Mesendoderm (in vitro differentiated cells): ENCODE results near the gene DHX29. TPM values are rescaled to one million over a fixed set of nuclear protein-coding genes. Genes with fewer than 3 reads are reported as not detected.

Experiments used
- DNase-seq: peaks from one replicate; pipeline ENCODE4 v3.0.0; 2013
- H2AK5ac ChIP-seq: 2 replicates; pipeline ENCODE4 v1.6.1; 2013; ENCODE audit warnings: low read length, inconsistent platforms
- H2BK120ac ChIP-seq: 2 replicates; pipeline ENCODE4 v1.6.1; 2013; ENCODE audit warnings: low read depth, mild to moderate bottlenecking, low read length, moderate library complexity, mixed read lengths
- H2BK15ac ChIP-seq: replicated peaks from 2 replicates; pipeline ENCODE4 v1.6.1; 2013; ENCODE audit warnings: low read depth, mild to moderate bottlenecking, moderate library complexity
- H2BK5ac ChIP-seq: 2 replicates; pipeline ENCODE4 v1.6.1; 2013; ENCODE audit warnings: low read length, inconsistent platforms
- H3K18ac ChIP-seq: 2 replicates; pipeline ENCODE4 v1.6.1; 2013; ENCODE audit warnings: mild to moderate bottlenecking, low read length, mixed read lengths
- H3K23ac ChIP-seq: one replicate; pipeline ENCODE4 v1.6.1; 2013; ENCODE audit warnings: low read length
- H3K27ac ChIP-seq: 2 replicates; pipeline ENCODE4 v1.5.1; 2013; ENCODE audit warnings: low read depth, mild to moderate bottlenecking, inconsistent platforms, low read length, moderate library complexity
- H3K27me3 ChIP-seq: 2 replicates; pipeline ENCODE4 v1.6.1; 2013; ENCODE audit warnings: low read length, control low read depth, mild to moderate bottlenecking, inconsistent platforms; ENCODE audit not compliant: insufficient read depth, poor library complexity
- H3K36me3 ChIP-seq: 2 replicates; pipeline ENCODE4 v1.6.1; 2013; ENCODE audit warnings: low read length, inconsistent platforms; ENCODE audit not compliant: control insufficient read depth, insufficient read depth
- H3K4ac ChIP-seq: one replicate; pipeline ENCODE4 v1.6.1; 2013; ENCODE audit warnings: low read depth, mild to moderate bottlenecking, low read length, moderate library complexity
- H3K4me1 ChIP-seq: 2 replicates; pipeline ENCODE4 v1.6.1; 2013; ENCODE audit warnings: low read depth, low read length, inconsistent platforms; ENCODE audit not compliant: control insufficient read depth
- H3K4me2 ChIP-seq: 2 replicates; pipeline ENCODE4 v1.6.1; 2013; ENCODE audit warnings: low read length
- H3K4me3 ChIP-seq: 2 replicates; pipeline ENCODE4 v1.5.1; 2013; ENCODE audit warnings: mild to moderate bottlenecking, low read length
- H3K56ac ChIP-seq: one replicate; pipeline ENCODE4 v1.6.1; 2013; ENCODE audit warnings: low read length
- H3K79me1 ChIP-seq: 2 replicates; pipeline ENCODE4 v1.6.1; 2013; ENCODE audit warnings: low read length, inconsistent platforms
- H3K79me2 ChIP-seq: 2 replicates; pipeline ENCODE4 v1.6.1; 2013; ENCODE audit warnings: mild to moderate bottlenecking, low read length; ENCODE audit not compliant: control insufficient read depth, insufficient read depth
- H3K9ac ChIP-seq: 2 replicates; pipeline ENCODE4 v1.6.1; 2013; ENCODE audit warnings: low read length, inconsistent platforms
- H4K5ac ChIP-seq: one replicate; pipeline ENCODE4 v1.6.1; 2013; ENCODE audit warnings: low read length
- H4K8ac ChIP-seq: one replicate; pipeline ENCODE4 v1.6.1; 2013; ENCODE audit warnings: low read depth, mild to moderate bottlenecking, control low read depth, low read length, moderate library complexity
- WGBS: extraction: QIAGEN DNeasy Blood & Tissue Kit; methylation state at CpG from one replicate; pipeline ENCODE4 v1.1.7; 2013; ENCODE audit warnings: low lambda C conversion rate, missing lambda C conversion rate; ENCODE audit not compliant: insufficient coverage; ENCODE audit errors: extremely low coverage; 5-methylcytosine and 5-hydroxymethylcytosine counted together
- polyA plus RNA-seq, 2 experiments: library from polyadenylated mRNA; stranded (reverse); fragments of 200-250 nt; gene quantifications; one replicate each; pipeline ENCODE4 v1.2.3, GENCODE V29; 2013

The DHX29 gene
- 29.2 TPM for polyA plus RNA-seq (2013, experiment 1 of 2)
- polyA plus RNA-seq (2013, experiment 2 of 2) = 29.4 TPM

- Histone ChIP-seq H4K5ac (no peak within 1 kb of the TSS), H4K8ac (no peak within 1 kb of the TSS), H3K4me1 (peaks cover 4% of the 10 kb centered on the region), H3K18ac (peak within 1 kb of the TSS; percentile 69), H3K27ac (peak within 1 kb of the TSS; percentile 81), H3K4me2 (peak within 1 kb of the TSS; percentile 71), H2BK15ac (no peak within 1 kb of the TSS), H3K79me1 (peaks cover 15% of the 10 kb centered on the region), H2AK5ac (no peak within 1 kb of the TSS), H2BK120ac (no peak within 1 kb of the TSS), H3K4me3 (peak within 1 kb of the TSS; percentile 92), H3K36me3 (no peaks in the 10 kb centered on the region), H3K79me2 (peaks cover 63% of the 10 kb centered on the region), H3K27me3 (no peaks in the 10 kb centered on the region), H3K9ac (peak within 1 kb of the TSS; percentile 85), H3K56ac (peak within 1 kb of the TSS; percentile 83), H3K23ac (no peak within 1 kb of the TSS), H2BK5ac (no peak within 1 kb of the TSS), H3K4ac (no peak within 1 kb of the TSS)
- peak; percentile 96 for DNase-seq
- no CpG with 5 or more reads among the region's 62 CpGs for WGBS
Observed at GRCh38 chr5:55307383-55308253, at the start of gene DHX29, which contains the start of gene MTREX. DHX29 (minus strand) TSS chr5:55307694; CDS start chr5:55307573, 121 bp downstream. MTREX (plus strand) TSS chr5:55307989; CDS start chr5:55308014, 25 bp downstream.

- no peak overlapping the region for H2BK15ac ChIP-seq
- H3K79me1 ChIP-seq = peaks cover 3% of the 10 kb centered on the region
- no peak overlapping the region for H3K23ac ChIP-seq
- H3K27me3 ChIP-seq = no peaks in the 10 kb centered on the region
- WGBS = no CpG with 5 or more reads among the region's 4 CpGs
- no peaks in the 10 kb centered on the region for H3K4me1 ChIP-seq
- no peak overlapping the region for H3K4me3 ChIP-seq
- H4K8ac ChIP-seq = no peak overlapping the region
- H3K18ac ChIP-seq = no peak overlapping the region
- peaks cover 3% of the 10 kb centered on the region for H3K36me3 ChIP-seq
- no peak overlapping the region for H4K5ac ChIP-seq
- no peak overlapping the region for H2BK5ac ChIP-seq
- no peak overlapping the region for H3K9ac ChIP-seq
- no peak overlapping the region for H2AK5ac ChIP-seq
- no peak overlapping the region for H2BK120ac ChIP-seq
- no peaks in the 10 kb centered on the region for H3K79me2 ChIP-seq
- no peak overlapping the region for H3K4ac ChIP-seq
- no peak for DNase-seq
- no peak overlapping the region for H3K4me2 ChIP-seq
- no peak overlapping the region for H3K56ac ChIP-seq
- H3K27ac ChIP-seq = no peak overlapping the region
Observed at GRCh38 chr5:55356896-55357295, 49.4 kb upstream of the DHX29 start.

GRCh38 chr5:55350754-55351153, 43.3 kb upstream of the DHX29 start:
- Histone ChIP-seq H3K4ac (no peak overlapping the region), H3K4me3 (no peak overlapping the region), H2BK120ac (no peak overlapping the region), H3K23ac (no peak overlapping the region), H2AK5ac (no peak overlapping the region), H3K9ac (no peak overlapping the region), H3K4me1 (no peaks in the 10 kb centered on the region), H2BK15ac (no peak overlapping the region), H4K5ac (no peak overlapping the region), H3K56ac (no peak overlapping the region), H3K27me3 (no peaks in the 10 kb centered on the region), H3K79me2 (no peaks in the 10 kb centered on the region), H3K4me2 (no peak overlapping the region), H4K8ac (no peak overlapping the region), H3K79me1 (no peaks in the 10 kb centered on the region), H3K27ac (no peak overlapping the region), H2BK5ac (no peak overlapping the region), H3K18ac (no peak overlapping the region), H3K36me3 (peaks cover 3% of the 10 kb centered on the region)
- WGBS = no CpG with 5 or more reads among the region's 1 CpG
- no peak for DNase-seq

- no peak overlapping the region for H2AK5ac ChIP-seq
- H3K36me3 ChIP-seq = no peaks in the 10 kb centered on the region
- no peak overlapping the region for H3K4me3 ChIP-seq
- no peak overlapping the region for H2BK120ac ChIP-seq
- no peak for DNase-seq
- H3K4ac ChIP-seq = no peak overlapping the region
- no peak overlapping the region for H3K23ac ChIP-seq
- no peak overlapping the region for H3K56ac ChIP-seq
- no peaks in the 10 kb centered on the region for H3K79me1 ChIP-seq
- no peak overlapping the region for H4K8ac ChIP-seq
- H3K4me1 ChIP-seq = no peaks in the 10 kb centered on the region
- H3K27ac ChIP-seq = no peak overlapping the region
- no peaks in the 10 kb centered on the region for H3K27me3 ChIP-seq
- no peaks in the 10 kb centered on the region for H3K79me2 ChIP-seq
- H3K4me2 ChIP-seq = no peak overlapping the region
- H3K9ac ChIP-seq = no peak overlapping the region
- no CpG with 5 or more reads among the region's 3 CpGs for WGBS
- H2BK5ac ChIP-seq = no peak overlapping the region
- no peak overlapping the region for H3K18ac ChIP-seq
- no peak overlapping the region for H2BK15ac ChIP-seq
- no peak overlapping the region for H4K5ac ChIP-seq
Observed at GRCh38 chr5:55347786-55348185, 40.3 kb upstream of the DHX29 start.

GRCh38 chr5:55345327-55345726, 37.8 kb upstream of the DHX29 start:
- Histone ChIP-seq H2BK15ac (no peak overlapping the region), H3K56ac (no peak overlapping the region), H4K8ac (no peak overlapping the region), H3K4ac (no peak overlapping the region), H3K18ac (no peak overlapping the region), H3K79me1 (peaks cover 2% of the 10 kb centered on the region), H3K27me3 (no peaks in the 10 kb centered on the region), H2AK5ac (no peak overlapping the region), H2BK5ac (no peak overlapping the region), H3K27ac (no peak overlapping the region), H3K4me1 (no peaks in the 10 kb centered on the region), H4K5ac (no peak overlapping the region), H3K4me3 (no peak overlapping the region), H3K79me2 (no peaks in the 10 kb centered on the region), H3K9ac (no peak overlapping the region), H3K36me3 (no peaks in the 10 kb centered on the region), H2BK120ac (no peak overlapping the region), H3K23ac (no peak overlapping the region), H3K4me2 (no peak overlapping the region)
- no peak for DNase-seq
- no CpG with 5 or more reads among the region's 4 CpGs for WGBS
